ENCODE data around the gene ACOX1.

ACOX1 gene

DNA sequence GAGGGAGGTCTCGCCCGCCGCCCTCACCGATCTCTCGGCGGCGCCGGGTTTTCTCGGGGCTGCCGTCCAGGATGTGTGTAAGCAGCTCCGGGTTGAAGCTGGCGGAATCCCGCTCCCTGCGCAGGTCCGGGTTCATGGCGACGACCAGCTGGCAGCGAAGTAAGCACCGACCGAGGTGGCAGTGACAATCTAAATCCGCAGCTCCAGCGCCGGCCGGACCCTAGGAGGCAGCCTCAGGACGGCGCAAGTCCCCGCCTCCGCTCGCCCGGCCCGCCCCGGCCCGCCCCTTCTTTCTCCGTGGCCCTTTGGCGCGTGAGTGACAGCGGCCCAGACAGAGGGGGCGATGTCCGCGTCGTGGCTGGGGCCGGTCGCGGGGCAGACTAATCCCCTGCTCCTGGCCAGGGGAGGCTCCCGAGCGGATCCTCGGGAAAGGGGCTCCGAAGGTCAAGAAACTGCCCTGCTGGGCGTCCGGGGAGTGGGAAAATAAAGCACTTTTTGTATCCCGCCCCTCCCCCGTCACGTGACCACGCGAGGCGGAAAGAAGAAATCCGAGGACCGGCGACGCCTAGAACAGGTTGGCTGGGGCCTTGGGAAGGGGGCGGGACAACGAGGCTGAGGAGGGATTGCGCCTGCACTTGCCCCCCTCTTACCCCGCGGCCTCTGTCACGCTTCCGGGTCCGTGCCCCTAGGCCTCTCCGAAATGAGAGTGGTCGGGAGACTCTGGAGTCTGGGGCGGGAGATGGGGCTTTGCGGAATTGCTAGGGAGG is at the start of gene ACOX1, which contains the start of gene TEN1:
ACOX1 (minus strand) TSS at position 229 of the 767 bp plus-strand sequence; CDS start at position 136, 93 bp downstream.
TEN1 (plus strand) TSS at position 303 of the 767 bp plus-strand sequence. CDS start 6,953 bp downstream, outside the sequence.
- DNase-seq (ENCODE audit: low read depth in 2 of 2), result peak; percentile 94

DNA sequence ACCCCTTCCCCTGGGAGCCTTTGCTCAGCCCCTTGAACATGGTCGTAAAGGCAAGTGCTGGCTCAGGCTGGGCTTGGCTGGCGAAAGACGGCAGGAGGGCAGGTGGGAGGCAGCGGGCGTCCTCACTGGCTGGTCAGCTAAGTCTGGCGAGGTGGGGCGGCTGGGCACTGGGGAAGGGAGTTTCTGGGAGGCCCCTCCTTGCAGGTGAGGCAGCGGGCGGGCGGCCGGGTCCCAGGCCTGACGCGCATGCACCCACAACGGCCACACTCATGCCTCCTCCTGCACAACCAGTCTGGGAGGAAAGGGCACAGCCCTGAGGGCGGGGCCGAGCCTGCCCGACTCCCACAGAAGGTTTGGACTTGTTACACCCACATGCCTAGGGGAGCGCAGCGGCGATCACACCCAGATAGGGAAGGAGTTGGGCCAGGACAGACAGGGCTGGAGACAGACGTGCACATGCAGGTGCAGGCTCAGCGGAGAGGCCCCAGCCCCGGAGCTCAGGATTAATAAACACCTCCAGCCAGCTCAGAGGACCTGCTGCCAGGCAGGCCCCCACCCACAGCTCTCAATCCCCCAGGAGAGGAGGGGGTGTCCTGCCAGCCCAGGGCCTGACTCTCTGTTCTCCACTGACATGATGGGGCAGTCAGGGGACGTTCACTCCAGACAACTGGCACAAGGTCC is 48.3 kb upstream of the ACOX1 start, which contains the start of gene EVPL:
EVPL (minus strand) TSS at position 148 of the 681 bp plus-strand sequence; CDS start at position 40, 108 bp downstream.
- DNase-seq (ENCODE audit: low read depth in 2 of 2), result no peak

GRCh38 chr17:76026714-76027158 is 47.8 kb upstream of the ACOX1 start:
- DNase-seq (ENCODE audit: low read depth in 2 of 2), result no peak

DNA sequence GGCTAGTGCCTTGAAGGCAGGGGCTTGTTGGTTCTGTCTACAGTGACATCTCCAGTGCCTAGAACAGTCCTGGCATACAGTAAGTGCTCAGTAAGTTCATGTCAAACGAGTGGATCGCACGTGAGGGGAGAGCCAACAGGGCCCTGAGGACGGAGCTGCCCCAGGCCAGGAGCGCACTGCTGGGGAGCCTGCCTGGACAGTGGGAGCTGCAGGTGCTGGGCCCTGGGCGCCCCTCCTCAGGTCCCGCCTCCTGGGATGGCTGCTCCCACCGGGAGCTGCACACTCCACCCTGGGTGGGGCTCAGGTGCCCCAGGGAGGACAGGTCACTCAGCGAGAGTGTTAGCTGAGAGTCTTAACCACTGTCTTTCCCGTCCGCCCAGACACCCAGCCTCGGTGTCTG is 46.3 kb upstream of the ACOX1 start:
- DNase-seq (ENCODE audit: low read depth in 2 of 2), result no peak

- DNase-seq (ENCODE audit: low read depth in 2 of 2), result no peak
These were observed 45.4 kb upstream of the ACOX1 start for GRCh38 chr17:76024353-76024752.

DNA sequence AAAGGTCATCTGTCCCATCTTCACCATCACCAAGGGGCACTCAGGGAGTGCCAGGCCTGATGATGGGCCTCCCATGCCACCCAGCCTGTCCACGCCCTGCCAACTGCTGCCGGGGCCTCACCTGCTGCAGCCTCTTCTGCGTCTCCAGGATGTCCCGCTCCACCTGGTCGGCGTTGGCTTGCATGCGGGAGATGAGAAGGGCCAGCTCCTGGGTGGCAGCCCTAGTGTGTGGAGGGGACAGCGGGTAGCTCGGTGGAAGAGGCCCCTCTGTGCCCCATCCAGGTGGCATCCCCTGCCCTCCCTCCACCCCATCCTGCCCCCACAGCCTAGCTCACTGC is 44.9 kb upstream of the ACOX1 start:
- DNase-seq (ENCODE audit: low read depth in 2 of 2), result no peak

GRCh38 chr17:76022973-76023899 is 44.3 kb upstream of the ACOX1 start:
- DNase-seq (ENCODE audit: low read depth in 2 of 2), result no peak

DNA sequence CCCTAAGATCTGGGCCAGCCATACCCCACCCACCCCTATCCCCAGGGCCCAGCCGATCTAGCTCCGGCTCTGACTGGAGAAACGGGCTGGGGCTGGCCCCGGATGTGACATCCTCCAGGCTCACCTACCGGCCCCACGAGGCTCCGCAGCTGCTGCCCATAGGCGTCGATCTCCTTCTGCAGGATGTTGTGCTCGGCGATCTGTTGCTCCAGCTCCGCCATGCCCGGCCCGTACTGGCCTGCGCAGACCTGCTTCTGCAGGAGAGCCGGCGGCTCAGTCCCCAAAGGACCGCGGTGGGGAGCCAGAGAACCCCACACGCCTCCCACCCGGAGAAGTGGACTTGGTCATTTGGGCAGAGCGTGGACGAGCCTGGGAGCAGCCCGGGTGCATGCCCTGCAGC is 43.3 kb upstream of the ACOX1 start:
- DNase-seq (ENCODE audit: low read depth in 2 of 2), result no peak

DNA sequence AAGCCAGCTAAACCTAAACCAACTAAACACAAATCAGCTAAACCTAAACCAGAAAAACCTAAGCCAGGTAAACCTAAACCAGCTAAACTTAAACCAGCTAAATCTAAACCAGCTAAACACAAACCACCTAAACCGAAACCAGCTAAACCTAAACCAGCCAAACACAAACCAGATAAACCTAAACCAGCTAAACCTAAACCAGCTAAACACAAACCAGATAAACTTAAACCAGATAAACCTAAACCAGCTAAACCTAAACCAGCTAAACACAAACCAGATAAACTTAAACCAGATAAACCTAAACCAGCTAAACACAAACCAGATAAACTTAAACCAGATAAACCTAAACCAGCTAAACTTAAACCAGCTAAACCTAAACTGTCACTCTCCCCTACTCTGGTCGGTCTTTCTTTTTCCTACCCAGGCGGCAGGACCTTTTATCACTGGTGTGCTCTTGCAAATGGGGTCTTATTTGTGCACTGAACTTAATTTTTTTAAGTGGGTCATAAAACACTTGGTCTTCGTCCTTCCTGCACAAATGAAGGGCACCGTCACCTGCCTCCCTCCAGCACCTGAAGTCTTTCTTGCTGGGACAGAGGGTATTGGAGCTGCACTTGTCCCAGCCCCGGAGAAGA is 41.0 kb upstream of the ACOX1 start:
- DNase-seq (ENCODE audit: low read depth in 2 of 2), result no peak

GRCh38 chr17:76018801-76019200 is 39.8 kb upstream of the ACOX1 start:
- no peak for DNase-seq (ENCODE audit: low read depth in 2 of 2)

GRCh38 chr17:76018340-76018680 is 39.3 kb upstream of the ACOX1 start:
- no peak for DNase-seq (ENCODE audit: low read depth in 2 of 2)

DNA sequence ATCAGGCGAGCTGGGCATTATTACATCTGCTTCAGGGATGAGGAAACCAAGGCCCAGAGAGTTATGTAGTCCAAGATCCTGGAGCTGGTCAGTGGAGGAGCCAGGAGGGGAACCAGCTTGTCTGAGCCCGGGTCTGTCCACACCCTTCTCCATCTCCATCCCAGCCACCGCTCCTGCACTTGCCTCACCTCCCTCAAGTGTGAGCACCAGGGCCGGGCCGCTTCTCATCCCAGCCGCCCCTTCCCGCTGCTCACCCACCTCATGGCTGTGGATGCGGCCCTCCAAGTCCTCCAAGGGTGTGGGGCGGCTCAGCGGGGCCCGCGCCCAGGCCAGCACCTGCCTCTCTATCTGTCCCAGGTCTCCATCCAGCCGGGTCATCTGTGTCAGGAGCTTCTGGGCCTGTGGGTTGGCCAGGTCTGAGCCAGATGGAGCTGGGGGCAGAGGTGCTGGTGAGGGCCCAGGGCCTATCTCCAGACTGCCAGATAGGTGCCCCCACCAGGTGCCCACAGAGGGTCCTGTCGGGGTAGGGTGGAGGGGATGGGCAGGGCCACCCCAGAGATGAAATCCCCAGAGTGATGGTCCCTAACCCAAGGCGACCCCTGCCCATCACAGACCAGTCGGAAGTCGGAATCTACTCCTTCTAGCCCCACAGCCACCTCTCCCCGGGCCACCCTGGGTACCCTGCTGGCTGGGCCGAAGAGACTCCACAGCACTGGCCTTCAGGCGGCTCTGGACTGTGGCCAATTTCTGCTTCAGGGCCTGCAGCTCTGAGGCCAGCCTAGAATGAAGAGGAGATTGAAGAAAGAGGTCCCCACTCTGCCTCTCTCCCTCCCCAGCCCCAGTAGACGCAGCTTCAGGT is 38.7 kb upstream of the ACOX1 start:
- DNase-seq (ENCODE audit: low read depth in 2 of 2), result no peak

DNA sequence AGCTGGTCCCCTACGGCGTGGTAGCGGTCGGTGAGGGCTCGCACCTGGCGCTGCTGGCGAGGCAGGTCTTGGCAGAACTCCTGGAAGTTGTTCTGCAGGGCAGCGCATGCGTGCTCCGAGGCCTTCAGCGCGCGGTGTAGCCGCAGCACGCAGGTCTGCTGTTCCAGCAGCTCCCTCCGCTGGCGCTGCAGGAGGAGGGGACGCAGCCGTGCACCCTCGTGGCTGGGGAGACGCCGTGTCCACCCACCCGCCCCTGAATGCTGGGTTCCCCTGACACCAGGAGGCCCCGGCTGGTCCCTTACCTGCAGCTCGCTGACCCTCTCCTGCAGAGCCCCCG is 35.9 kb upstream of the ACOX1 start:
- no peak for DNase-seq (ENCODE audit: low read depth in 2 of 2)

GRCh38 chr17:76014100-76014924 is 35.3 kb upstream of the ACOX1 start:
- DNase-seq (ENCODE audit: low read depth in 2 of 2), result peak; percentile 62 to 63

- no peak for DNase-seq (ENCODE audit: low read depth in 2 of 2)
These were observed 34.5 kb upstream of the ACOX1 start for GRCh38 chr17:76013377-76013932.

DNA sequence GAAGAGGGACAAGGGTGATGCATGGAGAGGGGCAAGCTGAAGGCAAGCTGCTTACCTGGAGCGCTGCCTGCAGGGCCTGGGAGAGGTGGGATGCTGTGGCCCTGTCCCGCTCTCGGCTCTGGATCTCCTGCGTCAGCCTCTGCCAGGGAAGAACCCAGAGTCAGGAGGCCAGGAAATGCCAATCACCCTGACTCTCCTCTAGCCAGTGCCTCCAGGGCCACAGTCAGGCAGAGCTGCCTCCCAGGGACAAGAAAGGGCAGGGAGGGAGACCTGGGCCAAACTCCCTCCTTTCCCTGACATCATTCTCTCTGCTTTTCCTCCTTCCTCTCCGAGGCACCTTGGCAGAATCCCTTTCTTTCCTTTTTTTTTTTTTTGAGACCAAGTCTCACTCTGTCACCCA is 33.0 kb upstream of the ACOX1 start:
- no peak for DNase-seq (ENCODE audit: low read depth in 2 of 2)

DNA sequence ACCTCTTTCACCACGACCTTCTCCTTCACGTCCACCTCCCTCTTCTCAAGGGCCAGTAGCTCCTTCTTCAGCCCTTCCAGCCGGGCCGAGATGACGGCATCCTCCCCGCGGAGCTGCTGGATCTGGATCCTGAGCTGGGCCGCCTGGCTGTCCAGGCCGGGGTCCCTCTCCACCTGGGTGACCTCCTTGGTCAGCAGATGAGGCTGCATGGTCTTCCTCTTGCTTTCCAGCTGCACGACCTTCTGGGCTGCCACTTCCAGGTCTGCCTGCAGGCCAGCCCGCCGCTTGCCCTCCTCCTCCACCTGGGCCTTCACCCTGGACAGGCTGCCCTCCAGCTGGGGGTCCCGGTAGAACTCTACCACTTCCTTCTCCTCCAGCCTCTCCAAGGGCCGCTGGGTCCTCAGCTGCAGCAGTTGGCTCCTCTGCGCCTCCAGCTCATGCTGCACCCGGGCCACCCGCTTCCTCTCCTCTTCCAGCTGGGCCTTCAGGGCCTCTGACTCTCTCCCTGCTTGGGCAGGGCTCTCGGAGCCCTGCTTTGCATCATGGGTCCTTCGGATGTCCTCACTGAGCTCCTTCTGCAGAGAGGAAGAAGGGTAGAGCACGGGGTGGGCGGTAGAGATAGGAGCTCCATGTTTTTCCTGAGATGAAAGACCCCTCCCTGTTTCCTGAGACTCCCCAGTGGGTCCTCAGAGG is 31.1 kb upstream of the ACOX1 start:
- no peak for DNase-seq (ENCODE audit: low read depth in 2 of 2)

- no peak for DNase-seq (ENCODE audit: low read depth in 2 of 2)
These were observed 30.5 kb upstream of the ACOX1 start for GRCh38 chr17:76009447-76009846.

Measured in stimulated activated CD8-positive, alpha-beta memory T cell treated with anti-CD3 and anti-CD28 coated beads, Interleukin-15, amount 100 ng/mL, for 48 hours (primary cell).